Body of pancreas (tissue), 4 donors: Measurements from ENCODE around the gene ZNF385D. TPM values are rescaled to one million over a fixed set of nuclear protein-coding genes. Genes with fewer than 3 reads are reported as not detected.

Experiments
- ATAC-seq: fragments of 150-250 bp; one replicate; pipeline ENCODE4 v1.9.1; 2016
- DNase-seq, 4 donors: peaks; one replicate each; pipeline ENCODE4 v3.0.0-alpha.2; 2019
- H3K27ac ChIP-seq, 4 donors: fragments of 200-600 bp; sonication (generic); 1 replicate in 3 of 4; 2 replicates in 1 of 4; pipeline versions ENCODE4 v1.5.1 to v1.6.1; 2016 to 2019; ENCODE audit warnings: mild to moderate bottlenecking in 1 of 4, mixed read lengths in 1 of 4, moderate library complexity in 1 of 4
- H3K27me3 ChIP-seq, 2 donors: fragments of 200-600 bp; sonication (generic); one replicate each; pipeline ENCODE4 v1.6.0; 2016; ENCODE audit warnings: mild to moderate bottlenecking in 1 of 2
- H3K36me3 ChIP-seq, 2 donors: fragments of 200-600 bp; sonication (generic); replicated peaks in 1 of 2; 2 replicates each; pipeline ENCODE4 v1.5.1; 2016; ENCODE audit warnings: low read depth in 2 of 2; ENCODE audit not compliant: insufficient read depth in 1 of 2
- H3K4me1 ChIP-seq: fragments of 200-600 bp; sonication (generic); one replicate; pipeline ENCODE4 v1.6.0; 2016
- H3K4me3 ChIP-seq, 2 donors: fragments of 200-600 bp; sonication (generic); 1 replicate in 1 of 2; 2 replicates in 1 of 2; pipeline ENCODE4 v1.5.1; 2016 to 2019
- H3K9me3 ChIP-seq, 3 donors: fragments of 200-600 bp; sonication (generic); 1 replicate in 2 of 3; 2 replicates in 1 of 3; pipeline ENCODE4 v1.5.1; 2016
- CTCF ChIP-seq, 7 experiments: fragments of 450-650 bp in 4 of 7; fragments of 200-600 bp in 3 of 7; sonication (generic) in 3 of 7; IDR thresholded peaks; one replicate each; pipeline ENCODE4 v1.5.1; 2016 to 2019; ENCODE audit warnings: antibody characterized with exemption in 7 of 7
- POLR2A ChIP-seq, 3 donors: fragments of 450-650 bp; IDR thresholded peaks; one replicate each; pipeline ENCODE4 v1.6.1; 2016; ENCODE audit warnings: antibody characterized with exemption in 3 of 3, mild to moderate bottlenecking in 2 of 3
- WGBS, 2 donors: methylation state at CpG; one replicate each; pipeline ENCODE4 v1.1.5; 2017; 5-methylcytosine and 5-hydroxymethylcytosine counted together
- intact Hi-C: fragments of 100-400 bp; cut with DNase I; formaldehyde crosslinking; loops from one replicate; pipeline ENCODE4 v1.15.1; 2023
- total RNA-seq, 2 donors: library from RNA; depleted of rRNA; stranded (reverse); fragments of >200 nt; gene quantifications; one replicate each; pipeline ENCODE4 v1.1.0, GENCODE V29; 2016

Gene ZNF385D
- total RNA-seq, 2 donors from 2014 or later: 3.9 to 5.9 TPM

- no peak overlapping the region for H3K27ac ChIP-seq
- 49 to 50% methylated on average over 2 of the region's 2 CpGs for WGBS, 2 donors
- no peaks in the 10 kb centered on the region for H3K36me3 ChIP-seq
- no peaks in the 10 kb centered on the region for H3K4me1 ChIP-seq
- H3K27me3 ChIP-seq: no peaks in the 10 kb centered on the region
- H3K4me3 ChIP-seq: no peak overlapping the region
- no peak for TF ChIP-seq CTCF (IDR thresholded peaks at IDR 0.05)
- TF ChIP-seq POLR2A (IDR thresholded peaks at IDR 0.05): no peak
- intact Hi-C loops: no loop called here
- no peaks in the 10 kb centered on the region for H3K9me3 ChIP-seq
- DNase-seq (peak in 2 of 4 donors; percentile 6 to 11), ATAC-seq (peak; percentile 38)
Measured at GRCh38 chr3:21435871-21436270, 315.1 kb downstream of the ZNF385D start.

- DNase-seq: no peak
- H3K4me1 ChIP-seq: no peaks in the 10 kb centered on the region
- H3K27me3 ChIP-seq: no peaks in the 10 kb centered on the region
- intact Hi-C loops: no loop called here
- no peaks in the 10 kb centered on the region for H3K9me3 ChIP-seq
- no peak for ATAC-seq
- TF ChIP-seq POLR2A (IDR thresholded peaks at IDR 0.05) (no peak), CTCF (IDR thresholded peaks at IDR 0.05) (no peak)
- WGBS, 2 donors: 95% methylated on average over 1 of the region's 1 CpG
- no peaks in the 10 kb centered on the region for H3K36me3 ChIP-seq
- no peak overlapping the region for H3K4me3 ChIP-seq
- no peak overlapping the region for H3K27ac ChIP-seq
Measured at GRCh38 chr3:21434310-21434709, 316.7 kb downstream of the ZNF385D start.

- no peak for ATAC-seq
- H3K36me3 ChIP-seq: no peaks in the 10 kb centered on the region
- intact Hi-C loops: no loop called here
- TF ChIP-seq POLR2A (IDR thresholded peaks at IDR 0.05): no peak
- TF ChIP-seq CTCF (IDR thresholded peaks at IDR 0.05): no peak
- no peak overlapping the region for H3K4me3 ChIP-seq
- no peak for DNase-seq
- no peaks in the 10 kb centered on the region for H3K27me3 ChIP-seq
- no peaks in the 10 kb centered on the region for H3K4me1 ChIP-seq
- no peaks in the 10 kb centered on the region for H3K9me3 ChIP-seq
- no peak overlapping the region for H3K27ac ChIP-seq
- WGBS, 2 donors: 55 to 58% methylated on average over 6 of the region's 6 CpGs
Measured at GRCh38 chr3:21433751-21434150, 317.3 kb downstream of the ZNF385D start.

GRCh38 chr3:21426920-21427319 lies 324.1 kb downstream of the ZNF385D start:
- H3K27ac ChIP-seq: no peak overlapping the region
- H3K36me3 ChIP-seq: no peaks in the 10 kb centered on the region
- no peak for DNase-seq
- H3K9me3 ChIP-seq: no peaks in the 10 kb centered on the region
- H3K4me1 ChIP-seq: no peaks in the 10 kb centered on the region
- 47 to 51% methylated on average over 4 of the region's 4 CpGs for WGBS, 2 donors
- no peaks in the 10 kb centered on the region for H3K27me3 ChIP-seq
- intact Hi-C loops: no loop called here
- no peak for TF ChIP-seq POLR2A (IDR thresholded peaks at IDR 0.05)
- TF ChIP-seq CTCF (IDR thresholded peaks at IDR 0.05): no peak
- no peak for ATAC-seq
- H3K4me3 ChIP-seq: no peak overlapping the region

GRCh38 chr3:21425715-21426114 lies 325.3 kb downstream of the ZNF385D start:
- no peak overlapping the region for H3K27ac ChIP-seq
- intact Hi-C loops: no loop called here
- no peaks in the 10 kb centered on the region for H3K36me3 ChIP-seq
- H3K27me3 ChIP-seq: no peaks in the 10 kb centered on the region
- DNase-seq (no peak), ATAC-seq (no peak)
- H3K4me1 ChIP-seq: no peaks in the 10 kb centered on the region
- H3K4me3 ChIP-seq: no peak overlapping the region
- 64 to 71% methylated on average over 2 of the region's 2 CpGs for WGBS, 2 donors
- H3K9me3 ChIP-seq: no peaks in the 10 kb centered on the region
- TF ChIP-seq CTCF (IDR thresholded peaks at IDR 0.05): no peak
- no peak for TF ChIP-seq POLR2A (IDR thresholded peaks at IDR 0.05)
